AG09309 (cell line): ENCODE measurements around the gene NCOR1.
"Not testable (repeated sequence)": the region's sequence is repeated elsewhere in the genome, so short reads cannot be mapped to it uniquely, and the experiment has no call there.

Source experiments
- DNase-seq: peaks from one replicate; pipeline ENCODE4 v3.0.0-alpha.2; 2010; ENCODE audit warnings: low read depth
- H3K4me3 ChIP-seq: 2 replicates; pipeline ENCODE4 v1.5.1; 2011; ENCODE audit warnings: mild to moderate bottlenecking, low read depth, low read length, moderate library complexity; ENCODE audit not compliant: control insufficient read depth
- TF ChIP-seq, protein P1 (sequence below): IDR thresholded peaks from 2 replicates; pipeline ENCODE4 v1.5.1; 2011; ENCODE audit warnings: mild to moderate bottlenecking, low read depth, low read length, inconsistent platforms; ENCODE audit not compliant: insufficient read depth, control insufficient read depth; ENCODE audit errors: missing control alignments

The NCOR1 gene

GRCh38 chr17:16199093-16199492 lies 16.2 kb downstream of the NCOR1 start:
- TF ChIP-seq, protein P1, sequence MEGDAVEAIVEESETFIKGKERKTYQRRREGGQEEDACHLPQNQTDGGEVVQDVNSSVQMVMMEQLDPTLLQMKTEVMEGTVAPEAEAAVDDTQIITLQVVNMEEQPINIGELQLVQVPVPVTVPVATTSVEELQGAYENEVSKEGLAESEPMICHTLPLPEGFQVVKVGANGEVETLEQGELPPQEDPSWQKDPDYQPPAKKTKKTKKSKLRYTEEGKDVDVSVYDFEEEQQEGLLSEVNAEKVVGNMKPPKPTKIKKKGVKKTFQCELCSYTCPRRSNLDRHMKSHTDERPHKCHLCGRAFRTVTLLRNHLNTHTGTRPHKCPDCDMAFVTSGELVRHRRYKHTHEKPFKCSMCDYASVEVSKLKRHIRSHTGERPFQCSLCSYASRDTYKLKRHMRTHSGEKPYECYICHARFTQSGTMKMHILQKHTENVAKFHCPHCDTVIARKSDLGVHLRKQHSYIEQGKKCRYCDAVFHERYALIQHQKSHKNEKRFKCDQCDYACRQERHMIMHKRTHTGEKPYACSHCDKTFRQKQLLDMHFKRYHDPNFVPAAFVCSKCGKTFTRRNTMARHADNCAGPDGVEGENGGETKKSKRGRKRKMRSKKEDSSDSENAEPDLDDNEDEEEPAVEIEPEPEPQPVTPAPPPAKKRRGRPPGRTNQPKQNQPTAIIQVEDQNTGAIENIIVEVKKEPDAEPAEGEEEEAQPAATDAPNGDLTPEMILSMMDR = no peak
- H3K4me3 ChIP-seq = no peak overlapping the region
- no peak for DNase-seq

GRCh38 chr17:16197276-16197675 lies 18.1 kb downstream of the NCOR1 start:
- TF ChIP-seq, protein P1 = no peak
- H3K4me3 ChIP-seq = no peak overlapping the region
- no peak for DNase-seq

- DNase-seq, H3K4me3 ChIP-seq: not testable (repeated sequence)
Measured at GRCh38 chr17:16194307-16194835, 21.0 kb downstream of the NCOR1 start.

DNA sequence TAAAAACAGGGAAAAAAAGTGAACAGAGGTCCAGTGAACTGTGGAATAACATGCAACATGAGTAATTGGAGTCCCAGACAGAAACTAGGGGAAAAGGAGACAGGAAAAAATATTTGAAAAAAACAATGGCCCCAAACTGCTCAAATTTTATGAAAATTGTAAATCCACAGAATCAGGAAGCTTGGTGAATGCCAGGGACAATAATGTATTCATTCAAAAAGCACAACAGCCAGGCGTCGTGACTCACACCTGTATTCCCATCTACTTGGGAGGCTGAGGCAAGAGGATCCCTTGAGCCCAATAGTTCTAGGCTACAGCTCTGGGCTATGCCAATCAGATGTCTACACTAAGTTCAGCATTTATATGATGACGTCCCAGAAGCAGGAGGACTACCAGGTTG lies 23.7 kb downstream of the NCOR1 start:
- no peak for DNase-seq
- H3K4me3 ChIP-seq = no peak overlapping the region
- TF ChIP-seq, protein P1 = no peak

DNA sequence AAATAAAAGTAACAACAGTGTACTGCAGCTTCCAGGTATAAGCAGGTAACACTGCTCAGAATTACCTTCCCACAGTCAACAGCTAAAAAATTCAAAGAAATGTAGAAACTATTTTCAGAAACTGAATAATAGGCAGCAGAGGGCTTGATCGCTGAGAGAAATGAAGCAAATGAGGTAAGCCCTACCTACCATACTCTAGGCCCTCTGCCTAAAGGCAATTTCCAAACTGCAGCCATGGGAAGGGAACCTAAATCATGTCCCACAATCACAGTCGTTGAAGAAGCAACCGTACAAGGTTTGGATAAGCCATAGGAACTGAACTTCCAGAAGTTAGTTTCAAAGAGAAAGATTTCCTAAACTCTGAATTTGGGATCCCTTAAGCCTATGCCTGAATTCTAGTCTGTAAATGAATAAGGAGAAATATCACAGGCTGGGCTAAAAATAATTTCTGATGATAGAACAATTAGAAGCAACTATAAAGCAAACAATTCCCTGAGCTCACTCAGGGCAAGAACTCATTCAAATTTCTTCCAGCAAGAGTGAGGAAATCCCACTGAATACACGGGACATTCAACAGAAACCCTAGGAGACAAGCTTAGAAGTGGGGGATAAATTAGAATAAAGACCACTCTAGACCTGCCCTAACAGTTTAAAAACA lies 24.5 kb downstream of the NCOR1 start:
- no peak for DNase-seq
- no peak overlapping the region for H3K4me3 ChIP-seq
- TF ChIP-seq, protein P1 = no peak

GRCh38 chr17:16189791-16190348 lies 25.5 kb downstream of the NCOR1 start:
- no peak overlapping the region for H3K4me3 ChIP-seq
- TF ChIP-seq, protein P1 = no peak
- DNase-seq = no peak

GRCh38 chr17:16187642-16188041 lies 27.7 kb downstream of the NCOR1 start:
- no peak for DNase-seq
- TF ChIP-seq, protein P1 = no peak
- no peak overlapping the region for H3K4me3 ChIP-seq
